NT2/D1 (cell line): ENCODE results near the gene SIAH1.
"Not testable (repeated sequence)": the region's sequence is repeated elsewhere in the genome, so short reads cannot be mapped to it uniquely, and the experiment has no call there.

Experiments used
- DNase-seq: peaks from one replicate; pipeline ENCODE4 v3.0.0-alpha.2; 2011; ENCODE audit warnings: low read depth, low spot score
- H3K27me3 ChIP-seq: 2 replicates; pipeline ENCODE4 v1.6.0; 2011; ENCODE audit warnings: mild to moderate bottlenecking; ENCODE audit not compliant: insufficient read length, insufficient read depth
- H3K36me3 ChIP-seq: 2 replicates; pipeline ENCODE4 v1.6.1; 2011; ENCODE audit warnings: mild to moderate bottlenecking, low read length, mixed read lengths; ENCODE audit not compliant: insufficient read depth, insufficient read length
- H3K4me1 ChIP-seq: 2 replicates; pipeline ENCODE4 v1.5.1; 2011; ENCODE audit not compliant: insufficient read depth, insufficient read length
- H3K4me3 ChIP-seq: 2 replicates; pipeline ENCODE4 v1.5.1; 2011; ENCODE audit warnings: low read depth; ENCODE audit not compliant: insufficient read length
- H3K9ac ChIP-seq: 2 replicates; pipeline ENCODE4 v1.6.0; 2011; ENCODE audit warnings: low read depth; ENCODE audit not compliant: insufficient read length
- H3K9me3 ChIP-seq: 2 replicates; pipeline ENCODE4 v1.5.1; 2011; ENCODE audit warnings: mild to moderate bottlenecking, low read length; ENCODE audit not compliant: insufficient read depth
- SUZ12 ChIP-seq: IDR thresholded peaks from 2 replicates; pipeline ENCODE4 v1.6.1; 2011; ENCODE audit not compliant: insufficient read length, insufficient read depth; ENCODE audit errors: extremely low read depth
- YY1 ChIP-seq: IDR thresholded peaks from 2 replicates; pipeline ENCODE4 v1.6.1; 2011; ENCODE audit not compliant: insufficient read length, insufficient read depth
- ZNF274 ChIP-seq: IDR thresholded peaks from 2 replicates; pipeline ENCODE4 v1.6.1; 2011; ENCODE audit warnings: mild to moderate bottlenecking, low read depth, low read length

Gene SIAH1

GRCh38 chr16:48408688-48409087, 23.5 kb upstream of the SIAH1 start:
- no peaks in the 10 kb centered on the region for H3K36me3 ChIP-seq
- no peak overlapping the region for H3K9ac ChIP-seq
- no peak overlapping the region for H3K4me3 ChIP-seq
- no peaks in the 10 kb centered on the region for H3K4me1 ChIP-seq
- H3K9me3 ChIP-seq: no peaks in the 10 kb centered on the region
- no peaks in the 10 kb centered on the region for H3K27me3 ChIP-seq
- TF ChIP-seq YY1 (no peak), ZNF274 (no peak), SUZ12 (no peak)
- DNase-seq: no peak

- DNase-seq: no peak
- Histone ChIP-seq H3K9ac (no peak overlapping the region), H3K4me3 (no peak overlapping the region), H3K27me3 (no peaks in the 10 kb centered on the region), H3K36me3 (no peaks in the 10 kb centered on the region), H3K9me3 (no peaks in the 10 kb centered on the region), H3K4me1 (no peaks in the 10 kb centered on the region)
- TF ChIP-seq SUZ12 (no peak), YY1 (no peak), ZNF274 (no peak)
Measured at GRCh38 chr16:48405907-48406306, 20.7 kb upstream of the SIAH1 start.

- Histone ChIP-seq H3K9ac (no peak overlapping the region), H3K4me3 (no peak overlapping the region), H3K36me3 (no peaks in the 10 kb centered on the region), H3K4me1 (no peaks in the 10 kb centered on the region), H3K27me3 (no peaks in the 10 kb centered on the region), H3K9me3 (no peaks in the 10 kb centered on the region)
- TF ChIP-seq YY1 (no peak), ZNF274 (no peak), SUZ12 (no peak)
- no peak for DNase-seq
Measured at GRCh38 chr16:48405153-48405552, 19.9 kb upstream of the SIAH1 start.

- H3K4me1 ChIP-seq, DNase-seq, H3K9ac ChIP-seq, H3K4me3 ChIP-seq, H3K27me3 ChIP-seq, H3K36me3 ChIP-seq, H3K9me3 ChIP-seq: not testable (repeated sequence)
Measured at GRCh38 chr16:48402547-48402946, 17.3 kb upstream of the SIAH1 start.

GRCh38 chr16:48395375-48395774, 10.2 kb upstream of the SIAH1 start:
- no peak overlapping the region for H3K9ac ChIP-seq
- no peak for TF ChIP-seq YY1
- no peak for TF ChIP-seq SUZ12
- TF ChIP-seq ZNF274: no peak
- no peak overlapping the region for H3K4me3 ChIP-seq
- no peaks in the 10 kb centered on the region for H3K36me3 ChIP-seq
- H3K9me3 ChIP-seq: no peaks in the 10 kb centered on the region
- no peak for DNase-seq
- H3K27me3 ChIP-seq: no peaks in the 10 kb centered on the region
- no peaks in the 10 kb centered on the region for H3K4me1 ChIP-seq

- DNase-seq: no peak
- TF ChIP-seq ZNF274 (no peak), SUZ12 (no peak), YY1 (no peak)
- Histone ChIP-seq H3K9me3 (no peaks in the 10 kb centered on the region), H3K4me3 (no peak overlapping the region), H3K4me1 (no peaks in the 10 kb centered on the region), H3K9ac (no peak overlapping the region), H3K27me3 (no peaks in the 10 kb centered on the region), H3K36me3 (no peaks in the 10 kb centered on the region)
Measured at GRCh38 chr16:48394355-48394703, 9.1 kb upstream of the SIAH1 start.

- H3K4me1 ChIP-seq: no peaks in the 10 kb centered on the region
- H3K9me3 ChIP-seq: no peaks in the 10 kb centered on the region
Measured at GRCh38 chr16:48393485-48394354, 8.5 kb upstream of the SIAH1 start.

GRCh38 chr16:48392407-48392806, 7.2 kb upstream of the SIAH1 start:
- TF ChIP-seq ZNF274 (no peak), SUZ12 (no peak), YY1 (no peak)
- no peaks in the 10 kb centered on the region for H3K9me3 ChIP-seq
- no peaks in the 10 kb centered on the region for H3K4me1 ChIP-seq
- no peak overlapping the region for H3K4me3 ChIP-seq
- no peaks in the 10 kb centered on the region for H3K36me3 ChIP-seq
- H3K9ac ChIP-seq: no peak overlapping the region
- DNase-seq: no peak
- no peaks in the 10 kb centered on the region for H3K27me3 ChIP-seq

More at GRCh38 chr16:48393485-48394354, 8.5 kb upstream of the SIAH1 start:
- DNase-seq: no peak
- Histone ChIP-seq H3K27me3 (no peaks in the 10 kb centered on the region), H3K4me3 (no peak overlapping the region), H3K36me3 (no peaks in the 10 kb centered on the region), H3K9ac (no peak overlapping the region)
- TF ChIP-seq ZNF274 (no peak), YY1 (no peak), SUZ12 (no peak)
